T-helper 17 cell (primary cell): ENCODE results near the gene COL20A1. TPM values are rescaled to one million over a fixed set of nuclear protein-coding genes. Genes with fewer than 3 reads are reported as not detected.

Experiments used
- ATAC-seq: fragments of 150-1000 bp; cut with Tn5 transposase; 2 replicates; pipeline ENCODE4 v1.10.0; 2021; ENCODE audit warnings: mild to moderate bottlenecking, moderate library complexity
- DNase-seq, 3 donors: peaks; one replicate each; pipeline versions ENCODE4 v3.0.0 to v3.0.0-alpha.2; 2020 to 2021
- H3K9me3 ChIP-seq: one replicate; pipeline ENCODE4 v1.7.0; 2013; ENCODE audit warnings: low read length, mild to moderate bottlenecking; ENCODE audit not compliant: control insufficient read depth, poor library complexity, severe bottlenecking
- H3K27ac Mint-ChIP-seq: one replicate; pipeline ENCODE4 v1.8.0; 2022; ENCODE audit warnings: mild to moderate bottlenecking, moderate library complexity, mixed read lengths
- H3K27me3 Mint-ChIP-seq: one replicate; pipeline ENCODE4 v1.8.0; 2022; ENCODE audit warnings: mixed read lengths
- H3K36me3 Mint-ChIP-seq: one replicate; pipeline ENCODE4 v1.8.0; 2022; ENCODE audit warnings: low read depth, mixed read lengths
- H3K4me1 Mint-ChIP-seq: one replicate; pipeline ENCODE4 v1.8.0; 2022; ENCODE audit warnings: mild to moderate bottlenecking, mixed read lengths
- H3K4me3 Mint-ChIP-seq: one replicate; pipeline ENCODE4 v1.8.0; 2022; ENCODE audit warnings: mild to moderate bottlenecking, moderate library complexity, mixed read lengths
- total RNA-seq, 4 donors: library from RNA in 2 of 4; stranded (reverse) in 2 of 4; gene quantifications; one replicate each; pipeline ENCODE4 v1.2.3 and lab custom pipeline; 2022 to 2026

COL20A1 gene
- total RNA-seq, 2 donors from 2014 or later: 0.10 TPM; not detected in 1

DNA sequence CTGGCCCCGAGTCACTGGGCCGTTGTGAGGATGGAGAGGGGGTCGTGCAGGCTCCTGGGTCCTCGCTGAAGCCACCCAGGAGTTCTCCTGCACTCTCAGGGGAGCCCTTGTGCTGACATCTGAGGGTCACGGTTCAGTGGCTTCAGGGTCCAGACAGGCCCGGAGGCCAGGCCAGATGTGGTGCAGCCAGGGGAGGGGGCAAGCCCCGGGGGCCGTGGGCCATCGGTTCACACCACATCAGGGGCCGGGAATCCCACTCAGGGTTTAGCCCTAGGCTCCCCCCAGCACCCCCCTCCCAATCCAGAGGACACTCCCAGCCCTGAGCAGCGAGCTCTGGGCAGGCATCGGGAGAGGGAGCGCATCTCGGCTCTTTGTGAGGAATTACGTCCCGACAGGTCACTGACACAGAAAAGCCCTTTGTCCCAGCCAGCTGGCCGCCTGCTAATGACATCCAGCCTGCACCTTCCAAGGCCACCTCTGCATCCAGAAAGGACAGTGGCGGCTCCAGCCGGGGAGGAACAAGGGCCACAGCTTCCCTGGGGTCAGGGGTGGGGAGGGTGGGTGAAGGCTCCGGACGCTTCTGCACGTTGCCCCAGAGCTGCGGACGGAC is 74.6 kb downstream of the COL20A1 start:
- peaks cover 4% of the 10 kb centered on the region for H3K36me3 Mint-ChIP-seq
- H3K9me3 ChIP-seq: no peaks in the 10 kb centered on the region
- peaks cover 30% of the 10 kb centered on the region for H3K27me3 Mint-ChIP-seq
- no peak for ATAC-seq
- no peak overlapping the region for H3K4me3 Mint-ChIP-seq
- H3K27ac Mint-ChIP-seq: no peak overlapping the region
- H3K4me1 Mint-ChIP-seq: peaks cover under 1% of the 10 kb centered on the region
- DNase-seq: no peak

DNA sequence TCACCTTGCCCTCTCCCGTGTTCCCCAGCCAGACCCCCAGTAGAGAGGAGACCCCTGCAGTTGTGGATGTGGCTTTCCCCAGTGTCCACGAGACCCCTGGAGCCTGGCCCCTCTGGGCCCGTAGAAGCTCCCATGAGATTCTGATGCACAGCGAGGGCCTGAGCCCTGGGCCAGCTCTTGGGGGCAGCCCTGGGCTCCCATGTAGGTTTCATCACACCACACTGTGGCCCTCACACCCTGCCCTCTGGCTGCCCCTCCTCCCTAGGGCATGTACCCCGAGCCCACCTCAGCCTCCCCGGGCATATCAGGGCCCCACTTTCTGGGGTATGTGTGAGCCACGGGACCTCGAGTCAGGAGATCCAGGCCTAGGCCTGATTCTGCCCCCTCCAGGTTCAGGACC is 75.2 kb downstream of the COL20A1 start:
- no peaks in the 10 kb centered on the region for H3K9me3 ChIP-seq
- DNase-seq (no peak), ATAC-seq (no peak)
- Mint-ChIP-seq H3K4me1 (no peaks in the 10 kb centered on the region), H3K27me3 (peaks cover 29% of the 10 kb centered on the region), H3K4me3 (no peak overlapping the region), H3K27ac (no peak overlapping the region), H3K36me3 (no peaks in the 10 kb centered on the region)

DNA sequence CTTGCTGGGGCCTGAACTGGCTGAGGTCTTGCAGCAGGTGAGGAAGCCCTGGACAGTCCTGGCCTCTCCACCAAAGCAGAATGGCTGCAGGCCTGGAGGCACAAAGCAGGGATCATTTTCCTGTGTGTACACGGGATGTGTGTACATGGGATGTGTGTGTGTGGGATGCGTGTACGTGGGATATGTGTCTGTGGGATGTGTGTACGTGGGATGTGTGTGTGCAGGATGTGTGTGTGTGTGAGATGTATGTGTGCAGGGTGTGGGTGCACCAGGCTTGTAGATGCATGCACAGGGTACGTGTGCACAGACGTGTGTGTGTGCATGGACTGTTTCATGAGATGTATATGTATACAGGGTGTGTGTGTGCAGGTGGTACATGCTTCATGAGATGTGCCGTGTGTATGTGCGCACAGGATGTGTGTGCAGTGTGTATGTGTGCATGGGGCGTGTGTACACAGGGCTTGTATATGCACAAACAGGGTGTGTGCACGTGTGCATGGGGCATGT is 76.1 kb downstream of the COL20A1 start:
- ATAC-seq (no peak), DNase-seq (no peak)
- no peaks in the 10 kb centered on the region for H3K36me3 Mint-ChIP-seq
- no peaks in the 10 kb centered on the region for H3K4me1 Mint-ChIP-seq
- no peak overlapping the region for H3K27ac Mint-ChIP-seq
- H3K27me3 Mint-ChIP-seq: peaks cover 22% of the 10 kb centered on the region
- H3K4me3 Mint-ChIP-seq: no peak overlapping the region
- H3K9me3 ChIP-seq: no peaks in the 10 kb centered on the region

DNA sequence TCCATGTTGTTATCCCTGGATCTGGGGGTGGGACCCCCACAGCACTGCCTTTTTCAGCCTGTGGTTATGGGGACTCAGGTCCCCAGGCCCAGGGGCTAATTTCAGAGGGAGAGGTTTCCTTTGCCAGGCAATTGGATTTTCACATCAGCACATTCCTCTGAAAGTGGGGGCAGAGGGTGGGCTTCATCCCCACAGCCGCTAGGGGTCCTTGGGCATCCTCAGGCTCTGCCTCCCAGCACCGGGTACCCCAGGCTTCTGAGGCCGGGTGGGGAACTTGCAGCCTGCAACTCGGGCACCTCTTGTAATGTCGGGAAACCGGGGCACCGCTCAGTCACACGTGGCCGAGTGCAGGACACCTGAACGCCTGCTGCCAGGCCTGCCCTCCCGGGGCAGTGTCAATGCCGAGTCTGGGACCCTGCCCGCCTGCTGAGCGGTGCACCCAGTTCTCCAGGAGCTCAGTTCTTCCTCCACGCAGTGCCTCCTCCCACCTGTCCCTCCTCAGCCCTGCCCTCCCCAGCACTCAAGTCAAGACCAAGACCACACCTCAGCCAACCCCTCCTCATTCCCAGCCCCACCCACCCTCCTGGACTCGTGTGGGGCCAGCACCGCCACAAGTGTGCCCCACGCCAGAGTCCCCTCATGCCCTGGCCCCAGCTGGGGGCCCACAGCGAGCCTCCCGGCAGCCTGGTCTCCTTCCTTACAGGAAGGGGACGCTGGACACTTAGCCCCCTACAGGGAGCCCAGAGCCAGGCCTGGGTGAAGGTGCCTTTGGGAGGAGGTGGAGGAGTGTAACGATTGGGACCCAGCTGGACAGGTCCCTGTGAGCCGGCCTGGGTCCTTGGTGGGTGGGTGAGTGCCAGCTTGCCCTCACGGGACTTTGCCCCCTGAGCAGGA is 77.0 kb downstream of the COL20A1 start:
- Mint-ChIP-seq H3K27me3 (peaks cover 19% of the 10 kb centered on the region), H3K36me3 (no peaks in the 10 kb centered on the region)

DNA sequence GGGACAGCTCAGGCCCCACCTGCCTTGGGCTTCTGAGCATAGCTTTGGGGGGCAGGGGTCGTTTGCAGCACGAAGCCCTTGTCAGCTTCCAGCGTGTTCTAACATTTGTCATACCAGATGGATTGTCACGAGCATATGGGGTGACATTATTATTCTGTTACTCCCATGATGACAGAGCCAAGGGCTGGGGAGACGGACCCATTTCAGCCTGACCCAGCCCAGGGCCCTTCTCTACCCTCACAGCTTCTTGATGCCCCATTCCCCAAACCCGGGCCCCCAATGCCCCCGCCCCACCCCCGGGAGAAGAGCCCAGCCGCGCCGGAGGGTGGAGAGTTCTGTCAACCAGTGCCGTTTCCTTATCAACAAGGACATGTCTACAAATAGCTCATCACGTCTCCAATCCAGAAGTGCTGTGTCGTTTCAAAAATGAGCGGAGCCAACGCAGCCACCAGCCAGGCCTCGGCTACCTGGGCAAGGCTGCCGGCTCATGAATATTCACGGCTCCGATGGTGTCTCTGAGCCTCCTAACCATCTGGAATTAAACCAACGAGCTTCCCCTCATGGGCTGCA is 77.7 kb downstream of the COL20A1 start:
- H3K4me1 Mint-ChIP-seq: no peaks in the 10 kb centered on the region
- DNase-seq (no peak), ATAC-seq (no peak)
- H3K27me3 Mint-ChIP-seq: peaks cover 24% of the 10 kb centered on the region
- H3K9me3 ChIP-seq: no peaks in the 10 kb centered on the region
- H3K27ac Mint-ChIP-seq: no peak overlapping the region
- no peak overlapping the region for H3K4me3 Mint-ChIP-seq
- H3K36me3 Mint-ChIP-seq: no peaks in the 10 kb centered on the region

More for the DNA sequence above, 77.0 kb downstream of the COL20A1 start:
- ATAC-seq (no peak), DNase-seq (no peak)
- Mint-ChIP-seq H3K27ac (no peak overlapping the region), H3K4me3 (no peak overlapping the region), H3K4me1 (no peaks in the 10 kb centered on the region)
- H3K9me3 ChIP-seq: no peaks in the 10 kb centered on the region

DNA sequence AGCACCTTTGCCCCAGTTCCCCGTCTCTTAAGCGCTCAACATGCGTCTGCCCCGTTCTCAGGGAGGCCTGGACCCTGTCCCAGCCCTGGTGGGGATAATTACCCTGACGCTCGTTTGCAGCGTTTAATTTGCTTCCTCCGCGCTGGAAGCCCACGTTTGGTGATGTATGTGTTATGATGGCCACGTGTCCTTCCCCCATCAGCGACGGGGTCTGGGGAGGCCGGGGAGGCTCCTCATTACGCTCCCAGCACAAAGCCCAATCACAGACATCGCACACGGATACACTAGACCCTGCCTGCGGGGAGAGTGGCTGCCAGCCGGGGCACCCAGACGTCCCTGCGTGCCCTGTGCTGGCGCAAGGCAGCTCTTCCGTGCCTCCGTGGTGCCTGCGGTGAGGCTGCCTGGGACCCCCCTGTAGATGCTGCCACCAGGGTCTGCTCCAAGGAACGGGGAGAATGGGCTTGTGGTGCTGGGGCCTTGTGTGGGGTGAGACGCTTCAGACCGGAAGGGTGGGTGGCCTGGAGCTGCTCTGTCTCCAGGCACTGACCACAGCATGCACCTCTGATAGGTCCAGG is 78.4 kb downstream of the COL20A1 start:
- no peak for ATAC-seq
- H3K4me1 Mint-ChIP-seq: no peaks in the 10 kb centered on the region
- H3K4me3 Mint-ChIP-seq: no peak overlapping the region
- peaks cover 26% of the 10 kb centered on the region for H3K27me3 Mint-ChIP-seq
- H3K36me3 Mint-ChIP-seq: peaks cover 2% of the 10 kb centered on the region
- no peaks in the 10 kb centered on the region for H3K9me3 ChIP-seq
- H3K27ac Mint-ChIP-seq: no peak overlapping the region
- no peak for DNase-seq

DNA sequence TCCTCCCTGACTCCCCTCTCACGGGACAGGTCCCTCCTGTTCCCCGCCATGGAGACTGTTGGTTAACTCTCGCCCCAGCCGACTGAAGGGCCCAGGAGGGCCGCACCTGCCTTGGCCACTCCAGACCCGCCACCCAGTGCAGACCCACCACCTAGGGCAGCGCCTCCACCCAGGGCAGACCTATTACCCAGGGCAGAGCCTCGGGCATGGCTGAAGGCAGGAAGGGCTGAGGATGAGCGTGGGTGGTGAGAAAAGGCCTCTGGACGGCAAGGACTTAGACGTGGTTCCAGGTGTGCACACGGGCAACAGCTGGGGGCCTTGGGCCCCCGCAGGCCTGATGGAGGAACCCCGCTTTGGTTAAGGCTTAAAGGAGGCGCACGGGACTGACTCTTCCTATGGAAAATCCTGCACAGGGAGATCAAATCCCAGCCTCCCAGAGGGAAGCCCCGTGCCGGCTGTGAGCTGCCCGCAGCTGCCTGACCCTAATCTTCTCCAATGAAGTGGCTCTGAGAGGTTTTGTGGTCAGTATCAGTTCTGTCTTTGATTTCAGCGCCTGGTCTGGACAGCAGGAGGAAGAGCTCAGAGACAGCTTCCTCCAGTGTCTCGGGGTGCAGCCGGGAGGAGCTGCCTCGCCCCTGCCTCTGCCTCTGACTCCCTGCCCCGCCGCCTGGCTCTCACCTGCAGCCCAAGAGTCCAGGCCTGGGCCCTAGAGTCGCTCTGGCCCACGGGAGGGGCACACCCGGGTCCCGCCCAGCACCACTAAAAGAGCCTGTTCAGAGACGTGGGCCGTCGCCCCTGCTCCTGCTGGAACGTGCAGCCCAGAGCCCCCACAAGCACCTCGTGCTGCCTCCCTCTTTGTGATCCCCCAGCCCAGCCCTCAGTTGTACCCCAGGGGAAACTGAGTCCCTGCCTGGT is 80.2 kb downstream of the COL20A1 start:
- H3K9me3 ChIP-seq: no peaks in the 10 kb centered on the region
- ATAC-seq (no peak), DNase-seq (no peak)
- peaks cover 37% of the 10 kb centered on the region for H3K27me3 Mint-ChIP-seq
- H3K36me3 Mint-ChIP-seq: peaks cover 2% of the 10 kb centered on the region
- no peak overlapping the region for H3K4me3 Mint-ChIP-seq
- H3K4me1 Mint-ChIP-seq: no peaks in the 10 kb centered on the region
- H3K27ac Mint-ChIP-seq: no peak overlapping the region

DNA sequence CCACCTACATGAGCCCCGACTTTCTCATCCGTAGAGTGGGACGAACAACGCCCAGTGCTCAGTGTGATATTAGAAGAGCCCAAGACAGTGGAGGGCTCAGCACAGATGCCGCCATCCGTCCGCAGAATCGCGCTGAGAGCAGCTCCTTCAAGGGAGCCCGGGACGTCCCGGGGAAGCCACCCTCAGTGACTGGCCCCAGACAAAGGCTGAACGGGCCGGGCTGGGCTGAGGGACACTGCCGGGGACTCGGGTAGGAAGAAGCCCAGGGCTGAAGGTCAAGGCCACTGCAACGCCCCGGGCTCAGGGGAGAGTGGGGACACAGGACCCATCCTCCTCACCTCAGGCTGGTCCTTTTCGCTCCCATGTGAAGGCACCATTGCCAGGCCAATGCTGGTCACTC is 81.0 kb downstream of the COL20A1 start:
- Mint-ChIP-seq H3K27me3 (peaks cover 45% of the 10 kb centered on the region), H3K36me3 (peaks cover 2% of the 10 kb centered on the region), H3K4me1 (no peaks in the 10 kb centered on the region), H3K27ac (no peak overlapping the region), H3K4me3 (no peak overlapping the region)
- ATAC-seq (no peak), DNase-seq (no peak)
- no peaks in the 10 kb centered on the region for H3K9me3 ChIP-seq

DNA sequence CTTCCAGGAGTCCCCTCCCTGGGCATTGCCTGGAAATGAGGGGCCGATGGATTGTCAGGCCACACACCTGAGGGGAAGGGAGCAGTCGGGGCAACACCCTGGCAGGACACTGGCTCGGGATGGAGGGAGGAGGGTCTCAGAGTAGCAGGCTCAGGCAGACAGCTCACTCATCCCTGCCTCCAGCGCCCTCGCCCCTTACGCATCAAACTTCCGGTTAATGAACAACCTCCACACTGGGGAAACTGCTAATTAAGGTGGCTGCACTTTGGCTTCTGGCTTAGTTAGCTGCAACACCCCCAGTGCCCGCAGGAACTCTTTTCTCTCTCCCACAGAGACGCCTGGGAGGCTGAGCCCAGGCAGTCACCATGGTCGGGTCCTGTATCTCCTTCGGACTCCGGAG is 81.5 kb downstream of the COL20A1 start:
- peaks cover 50% of the 10 kb centered on the region for H3K27me3 Mint-ChIP-seq
- H3K4me1 Mint-ChIP-seq: no peaks in the 10 kb centered on the region
- H3K4me3 Mint-ChIP-seq: no peak overlapping the region
- ATAC-seq: no peak
- no peaks in the 10 kb centered on the region for H3K9me3 ChIP-seq
- peaks cover 2% of the 10 kb centered on the region for H3K36me3 Mint-ChIP-seq
- H3K27ac Mint-ChIP-seq: no peak overlapping the region
- no peak for DNase-seq

DNA sequence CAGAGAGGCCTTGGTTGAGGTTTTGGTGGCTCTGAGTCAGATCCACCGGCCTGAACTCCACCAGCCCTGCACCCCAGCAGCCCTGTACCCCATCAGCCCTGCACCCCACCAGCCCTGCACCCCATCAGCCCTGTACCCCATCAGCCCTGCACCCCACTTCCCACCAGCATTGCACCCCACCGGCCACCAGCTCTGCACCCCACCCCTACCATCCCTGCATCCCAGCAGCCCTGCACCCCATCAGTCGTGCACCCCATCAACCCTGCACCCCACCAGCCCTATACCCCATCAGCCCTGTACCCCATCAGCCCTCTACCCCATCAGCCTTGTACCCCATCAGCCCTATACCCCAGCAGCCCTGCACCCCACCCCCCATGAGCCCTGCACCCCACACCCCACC is 82.5 kb downstream of the COL20A1 start:
- no peak for DNase-seq
- H3K9me3 ChIP-seq: no peaks in the 10 kb centered on the region
- no peaks in the 10 kb centered on the region for H3K4me1 Mint-ChIP-seq
- no peak overlapping the region for H3K4me3 Mint-ChIP-seq
- no peak overlapping the region for H3K27ac Mint-ChIP-seq
- H3K27me3 Mint-ChIP-seq: peaks cover 50% of the 10 kb centered on the region
- peaks cover 2% of the 10 kb centered on the region for H3K36me3 Mint-ChIP-seq
- no peak for ATAC-seq

DNA sequence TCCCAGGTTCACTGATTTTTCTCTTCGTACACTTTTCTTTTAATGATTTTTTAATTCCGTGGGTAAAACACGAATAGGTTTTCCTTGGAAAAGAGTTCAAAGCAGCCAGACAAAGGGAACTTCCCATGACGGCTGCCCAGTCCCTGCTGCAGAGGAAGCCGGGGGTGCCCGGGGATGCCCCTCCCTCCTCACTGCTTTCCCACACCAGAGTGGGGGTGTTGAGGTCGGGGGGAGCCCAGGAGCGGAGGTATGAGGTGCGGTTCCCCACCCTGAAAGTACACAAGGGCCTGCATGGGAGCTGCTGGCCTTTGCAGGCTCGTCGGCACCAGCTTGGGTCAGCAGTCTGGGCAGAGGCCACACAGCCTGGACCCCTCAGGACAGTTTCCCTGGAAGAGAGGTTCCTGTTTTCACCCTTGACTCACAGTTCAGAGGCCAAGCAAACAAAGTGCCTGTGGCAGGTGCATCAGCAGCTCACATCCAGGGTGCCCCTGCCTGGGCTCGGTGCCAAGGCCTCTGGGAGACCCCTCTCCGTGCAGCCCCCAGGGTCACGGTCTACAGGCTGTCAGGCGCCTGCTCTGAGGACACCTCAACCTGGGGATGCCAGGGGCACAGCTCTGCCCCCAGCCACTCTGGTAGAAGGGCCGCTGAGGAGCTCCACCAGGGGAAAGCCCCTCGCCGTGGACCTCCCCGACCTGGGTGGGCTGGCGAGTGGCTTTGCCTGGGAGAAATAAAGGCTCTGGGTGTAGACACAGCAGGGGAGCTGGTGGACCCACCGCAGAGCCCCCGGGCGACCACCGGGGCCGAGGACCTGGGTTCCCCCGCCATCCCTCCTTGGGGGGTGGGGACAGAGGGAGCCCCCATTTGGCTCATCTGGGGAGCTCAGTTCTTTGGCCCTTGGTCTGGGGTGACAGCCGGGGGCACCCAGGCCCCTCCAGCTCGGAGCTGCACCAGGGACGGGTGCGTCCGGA is 83.6 kb downstream of the COL20A1 start:
- peaks cover 2% of the 10 kb centered on the region for H3K36me3 Mint-ChIP-seq

More for the DNA sequence above, 83.6 kb downstream of the COL20A1 start:
- no peaks in the 10 kb centered on the region for H3K9me3 ChIP-seq
- no peaks in the 10 kb centered on the region for H3K4me1 Mint-ChIP-seq
- H3K27ac Mint-ChIP-seq: no peak overlapping the region
- H3K4me3 Mint-ChIP-seq: no peak overlapping the region
- DNase-seq (no peak), ATAC-seq (no peak)
- peaks cover 43% of the 10 kb centered on the region for H3K27me3 Mint-ChIP-seq
